VCaP (cell line): ENCODE data around the gene ST6GALNAC4.
A peak's percentile ranks its signal among the peaks of the same experiment; 100 is the strongest.

Experiments used
- H3K27ac ChIP-seq: fragments of 450-650 bp; 2 replicates; pipeline ENCODE4 v1.5.1; 2017
- TF ChIP-seq, protein P1 (sequence below): fragments of 450-650 bp; conservative IDR thresholded peaks from 2 replicates; pipeline ENCODE4 v1.5.1; 2017; ENCODE audit warnings: mild to moderate bottlenecking, moderate library complexity

ST6GALNAC4 gene

DNA sequence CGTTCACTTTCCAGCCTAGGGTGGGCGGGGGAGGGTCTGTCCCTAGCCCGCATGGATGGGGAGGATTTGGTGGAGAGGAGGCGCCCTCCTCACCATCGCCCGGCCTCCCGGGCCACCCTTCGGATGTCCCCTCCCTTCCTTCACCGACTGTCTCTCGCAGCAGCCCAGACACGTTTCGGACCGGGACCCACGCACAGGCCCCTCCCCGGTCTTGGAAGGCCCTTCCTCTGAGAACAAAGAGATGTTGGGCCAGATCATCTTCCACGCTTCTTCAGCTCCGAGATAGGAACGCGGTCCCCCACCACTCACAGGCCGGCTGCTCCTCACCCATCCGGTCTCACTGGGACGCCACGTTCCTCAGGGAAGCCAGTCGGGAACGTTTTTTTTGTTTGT lies 21.5 kb upstream of the ST6GALNAC4 start:
- TF ChIP-seq, protein P1, sequence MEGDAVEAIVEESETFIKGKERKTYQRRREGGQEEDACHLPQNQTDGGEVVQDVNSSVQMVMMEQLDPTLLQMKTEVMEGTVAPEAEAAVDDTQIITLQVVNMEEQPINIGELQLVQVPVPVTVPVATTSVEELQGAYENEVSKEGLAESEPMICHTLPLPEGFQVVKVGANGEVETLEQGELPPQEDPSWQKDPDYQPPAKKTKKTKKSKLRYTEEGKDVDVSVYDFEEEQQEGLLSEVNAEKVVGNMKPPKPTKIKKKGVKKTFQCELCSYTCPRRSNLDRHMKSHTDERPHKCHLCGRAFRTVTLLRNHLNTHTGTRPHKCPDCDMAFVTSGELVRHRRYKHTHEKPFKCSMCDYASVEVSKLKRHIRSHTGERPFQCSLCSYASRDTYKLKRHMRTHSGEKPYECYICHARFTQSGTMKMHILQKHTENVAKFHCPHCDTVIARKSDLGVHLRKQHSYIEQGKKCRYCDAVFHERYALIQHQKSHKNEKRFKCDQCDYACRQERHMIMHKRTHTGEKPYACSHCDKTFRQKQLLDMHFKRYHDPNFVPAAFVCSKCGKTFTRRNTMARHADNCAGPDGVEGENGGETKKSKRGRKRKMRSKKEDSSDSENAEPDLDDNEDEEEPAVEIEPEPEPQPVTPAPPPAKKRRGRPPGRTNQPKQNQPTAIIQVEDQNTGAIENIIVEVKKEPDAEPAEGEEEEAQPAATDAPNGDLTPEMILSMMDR = no peak
- H3K27ac ChIP-seq = peak overlapping the region; percentile 78

DNA sequence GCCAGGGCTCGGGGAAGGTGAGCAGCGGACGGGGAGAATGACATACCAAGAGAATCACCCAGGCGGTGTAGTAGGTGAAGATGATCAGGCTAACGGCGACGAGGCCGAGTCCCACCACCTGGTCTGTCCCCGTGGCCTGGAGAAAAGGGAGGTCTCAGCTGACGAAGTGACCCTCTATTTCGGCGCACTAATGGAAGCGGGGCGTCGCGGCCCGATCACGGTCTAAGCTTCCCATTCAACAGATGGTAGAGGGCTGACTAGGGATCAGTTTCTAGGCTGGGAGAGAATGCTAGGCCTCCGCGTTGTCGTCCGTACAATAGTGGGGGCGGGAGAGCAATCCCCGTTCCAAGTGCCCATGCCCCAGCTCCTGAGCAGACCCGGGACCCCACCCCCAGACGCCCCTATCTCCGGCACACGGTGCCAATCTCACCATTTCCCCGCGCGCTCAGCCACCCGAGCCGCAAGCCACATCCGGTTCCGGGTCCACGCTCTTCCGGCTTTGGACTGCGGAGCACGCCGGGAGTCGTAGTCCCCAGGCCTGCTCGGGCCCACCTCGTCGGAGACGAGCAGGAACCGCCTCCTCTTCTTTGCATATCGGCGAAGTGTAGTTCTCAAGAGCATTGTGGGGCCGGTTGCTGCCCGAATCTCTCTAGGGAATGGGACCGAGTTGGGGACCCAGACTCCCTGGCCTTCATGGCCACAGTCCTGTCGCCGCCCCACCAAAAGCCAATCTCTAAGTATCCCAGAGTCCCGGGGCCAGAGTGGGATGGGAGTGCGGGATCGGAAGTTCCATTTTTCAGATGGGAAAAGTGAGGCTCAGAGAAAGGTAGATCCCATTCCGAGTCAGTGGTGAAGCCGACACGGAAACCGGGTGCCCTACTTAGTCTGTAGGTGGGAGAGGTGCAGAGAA lies 20.8 kb upstream of the ST6GALNAC4 start, which contains the start of gene DPM2:
DPM2 (minus strand) TSS at position 467 of the 910 bp plus-strand sequence; CDS start at position 433, 34 bp downstream.
- peak within 1 kb of the TSS; percentile 78 for H3K27ac ChIP-seq
- TF ChIP-seq, protein P1 = no peak

DNA sequence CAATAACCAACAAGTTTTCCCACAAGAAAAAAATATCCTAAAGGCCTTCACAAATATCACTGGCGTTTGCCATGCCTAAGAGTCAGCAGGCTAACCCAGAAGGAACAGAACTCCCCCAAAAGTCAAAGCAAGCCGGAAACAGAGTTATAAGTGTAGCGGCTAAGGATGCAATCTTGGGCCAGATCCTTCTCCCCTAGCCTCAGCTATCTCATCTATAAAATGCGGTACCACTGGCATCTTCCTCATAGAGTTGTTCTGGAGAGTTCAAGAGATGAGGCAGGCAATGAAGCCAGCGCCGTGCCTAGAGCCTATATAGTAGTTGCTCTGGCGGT lies 20.2 kb upstream of the ST6GALNAC4 start:
- H3K27ac ChIP-seq = peak overlapping the region; percentile 78
- TF ChIP-seq, protein P1 = no peak

DNA sequence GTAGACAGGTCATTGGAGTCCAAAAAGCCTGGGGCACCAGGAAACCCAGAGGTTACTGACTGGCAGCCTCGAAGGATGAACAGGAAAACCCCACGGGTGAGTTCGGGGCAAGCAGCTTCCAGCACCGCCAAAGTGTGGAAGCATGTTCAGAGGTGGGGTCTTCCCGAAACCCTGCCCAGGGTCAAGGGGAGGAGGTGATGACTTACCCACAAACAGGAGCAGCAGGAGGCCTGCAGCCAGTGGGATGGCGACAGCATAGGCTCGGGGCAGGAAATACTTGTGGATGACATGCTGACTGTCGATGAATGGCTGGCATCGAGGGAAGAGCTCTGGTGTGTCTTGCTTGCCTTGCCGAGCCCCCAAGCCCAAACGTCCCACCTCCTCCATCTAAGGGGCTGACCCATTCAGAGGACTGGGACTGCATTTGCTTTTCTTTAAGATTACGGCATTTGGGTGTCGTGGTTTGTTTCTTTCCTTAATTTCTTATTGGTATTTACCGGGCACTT lies 19.6 kb upstream of the ST6GALNAC4 start:
- TF ChIP-seq, protein P1 = no peak
- peak overlapping the region; percentile 78; the same call in 1 of the 2 replicates for H3K27ac ChIP-seq

DNA sequence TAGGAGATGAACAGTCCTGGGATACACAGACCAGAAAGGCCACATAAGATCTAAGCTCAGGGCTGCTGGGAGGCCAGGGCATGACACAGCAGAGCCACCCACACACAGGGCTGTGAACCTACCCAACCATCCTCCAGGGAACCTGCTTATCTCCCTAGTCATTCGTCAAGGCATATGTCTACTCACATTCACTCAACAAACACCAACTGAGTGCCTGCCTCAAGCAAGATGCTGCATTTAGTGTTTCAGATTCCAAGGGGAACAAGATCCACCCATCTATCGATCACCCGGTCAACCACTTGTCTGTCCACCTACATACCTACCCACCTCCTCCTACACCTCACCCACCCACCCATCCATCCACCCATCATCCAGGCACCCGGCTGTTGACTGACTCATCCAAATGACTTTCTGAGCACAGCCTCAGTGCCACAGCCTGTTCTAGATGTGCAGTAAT lies 19.0 kb upstream of the ST6GALNAC4 start:
- H3K27ac ChIP-seq = no peak overlapping the region
- TF ChIP-seq, protein P1 = no peak

DNA sequence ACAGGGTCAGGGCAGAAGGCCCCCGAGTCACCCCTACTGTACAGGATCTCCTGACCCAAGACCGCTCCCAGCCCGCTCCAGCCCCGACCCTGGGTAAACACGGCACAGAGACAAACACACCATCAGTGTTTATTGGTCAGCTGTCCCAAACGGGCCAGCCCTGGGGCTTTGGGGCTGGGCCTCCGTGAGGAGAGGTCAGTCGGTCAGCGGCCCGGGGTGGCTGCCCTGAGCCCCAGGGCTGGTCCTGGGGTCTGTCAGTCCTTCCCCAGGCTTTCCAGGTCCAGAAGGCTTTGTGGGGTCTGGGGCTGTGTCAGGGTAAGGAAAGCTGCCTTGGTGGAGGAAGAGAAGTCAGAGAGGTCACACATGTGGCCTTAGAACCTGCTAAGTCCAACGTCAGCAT lies 18.1 kb upstream of the ST6GALNAC4 start:
- no peak overlapping the region for H3K27ac ChIP-seq
- TF ChIP-seq, protein P1 = no peak

DNA sequence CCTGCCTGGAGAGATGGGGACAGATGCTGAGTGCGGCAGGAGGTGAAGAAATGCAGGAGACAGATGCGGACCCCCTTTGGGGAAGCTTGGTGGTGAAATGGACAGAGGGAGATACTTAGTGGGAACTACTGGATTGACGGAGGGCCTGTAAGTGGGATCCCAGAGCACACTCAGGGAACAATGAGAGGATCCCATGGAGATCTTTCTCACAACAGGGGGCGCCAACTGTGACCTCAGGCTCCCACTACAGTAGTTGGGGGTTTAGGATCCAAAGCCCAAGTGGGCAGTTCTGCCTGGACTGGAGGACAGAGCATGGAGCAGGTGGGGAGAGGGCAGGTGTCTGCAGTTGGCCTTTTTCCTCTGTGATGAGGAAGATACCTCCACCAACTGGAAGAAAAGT lies 17.4 kb upstream of the ST6GALNAC4 start:
- TF ChIP-seq, protein P1 = no peak

More for the DNA sequence above, 17.4 kb upstream of the ST6GALNAC4 start:
- no peak overlapping the region for H3K27ac ChIP-seq
